Activated naive CD8-positive, alpha-beta T cell treated with anti-CD3 and anti-CD28 coated beads for 36 hours (primary cell): ENCODE results near the gene EZH2. TPM values are rescaled to one million over a fixed set of nuclear protein-coding genes. Genes with fewer than 3 reads are reported as not detected.

ENCODE experiments used
- total RNA-seq, 2 experiments: library from RNA; stranded (reverse); gene quantifications; one replicate each; pipeline ENCODE4 v1.2.3, GENCODE V29; 2021

Gene EZH2
- total RNA-seq, 2 experiments from 2014 or later: 109 to 111 TPM

Other genes starting within 250 kb of the EZH2 start
- 10 to 100 TPM; 72.7 to 75.3 TPM for gene CUL1, start 185.4 kb downstream of the EZH2 start, total RNA-seq
- gene PDIA4, start 144.2 kb upstream of the EZH2 start, total RNA-seq: 10 to 100 TPM; 83.7 to 86.3 TPM
- gene ZNF786, start 206.4 kb upstream of the EZH2 start, total RNA-seq: 1 to 10 TPM; 4.6 to 4.9 TPM
- gene ZNF425, start 242.0 kb upstream of the EZH2 start, total RNA-seq: under 1 TPM; 0.87 to 0.98 TPM